Activated T-helper 17 cell treated with anti-CD3 and anti-CD28 coated beads, Interleukin-2, amount 50 U/mL, for 72 hours (primary cell): ENCODE measurements around the gene RNF8. TPM values are rescaled to one million over a fixed set of nuclear protein-coding genes. Genes with fewer than 3 reads are reported as not detected.

Experiments used
- total RNA-seq, 2 donors: library from RNA; stranded (reverse); gene quantifications; one replicate each; pipeline ENCODE4 v1.2.3, GENCODE V29; 2022

Gene RNF8
- total RNA-seq, 2 donors from 2014 or later, result 23.0 to 30.3 TPM

Other genes starting within 250 kb of the RNF8 start
- 100 to 1,000 TPM; 246 to 403 TPM for gene PIM1, start 183.8 kb upstream of the RNF8 start, total RNA-seq
- gene TBC1D22B, start 96.2 kb upstream of the RNF8 start, total RNA-seq, result 10 to 100 TPM; 11.4 to 12.2 TPM
- gene TMEM217, start 95.8 kb upstream of the RNF8 start, total RNA-seq, result 1 to 10 TPM; 2.5 to 3.5 TPM
- 10 to 100 TPM; 37.8 to 51.8 TPM for gene CMTR1, start 79.2 kb downstream of the RNF8 start, total RNA-seq
- gene CCDC167, start 145.9 kb downstream of the RNF8 start, total RNA-seq, result 10 to 100 TPM; 39.2 to 78.5 TPM